ENCODE measurements around the gene CCDC142. TPM values are rescaled to one million over a fixed set of nuclear protein-coding genes. Genes with fewer than 3 reads are reported as not detected.

CCDC142 gene
- total RNA-seq, 4 donors from 2014 or later: 60.6 to 132 (median 94.7) TPM

DNA sequence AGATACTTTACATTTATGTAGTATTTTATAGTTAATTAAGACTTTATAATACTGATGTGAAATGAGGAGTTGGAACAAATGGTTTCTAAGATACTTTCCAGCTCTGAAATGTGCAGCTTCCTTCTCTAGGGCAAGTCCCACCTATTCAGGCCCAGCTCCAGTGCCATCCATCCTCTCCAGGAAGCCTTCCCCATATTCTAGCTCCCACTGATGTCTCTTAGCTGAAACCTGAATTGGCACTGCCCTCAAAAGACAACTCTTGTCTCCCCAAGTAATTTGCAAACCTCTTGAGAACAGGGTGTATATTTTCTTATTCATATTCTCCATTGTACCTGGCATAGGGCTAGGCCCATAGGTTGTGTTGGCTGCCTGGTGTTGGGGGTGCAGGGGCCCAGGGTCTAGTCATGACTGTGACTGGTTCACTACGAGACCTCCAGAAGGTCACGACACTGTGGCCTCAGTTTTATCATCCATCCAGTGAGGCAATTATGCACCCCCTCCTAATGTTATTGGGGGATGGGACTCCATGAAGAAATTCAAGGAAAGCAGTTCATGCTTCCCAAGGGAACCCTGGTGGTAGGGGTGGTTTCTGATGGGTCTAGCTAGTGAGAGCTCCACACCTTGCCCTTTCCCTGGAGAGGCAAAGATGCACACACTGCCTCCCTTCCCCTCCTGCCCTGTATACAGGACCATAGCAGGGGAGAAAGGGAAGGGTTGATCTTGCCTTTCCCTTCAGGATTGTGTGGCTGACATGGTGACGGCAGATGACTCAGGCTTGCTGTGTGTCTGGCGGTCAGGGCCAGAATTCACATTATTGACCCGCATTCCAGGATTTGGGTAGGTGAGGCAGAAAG is 58.4 kb downstream of the CCDC142 start:
- TF ChIP-seq, protein P1, sequence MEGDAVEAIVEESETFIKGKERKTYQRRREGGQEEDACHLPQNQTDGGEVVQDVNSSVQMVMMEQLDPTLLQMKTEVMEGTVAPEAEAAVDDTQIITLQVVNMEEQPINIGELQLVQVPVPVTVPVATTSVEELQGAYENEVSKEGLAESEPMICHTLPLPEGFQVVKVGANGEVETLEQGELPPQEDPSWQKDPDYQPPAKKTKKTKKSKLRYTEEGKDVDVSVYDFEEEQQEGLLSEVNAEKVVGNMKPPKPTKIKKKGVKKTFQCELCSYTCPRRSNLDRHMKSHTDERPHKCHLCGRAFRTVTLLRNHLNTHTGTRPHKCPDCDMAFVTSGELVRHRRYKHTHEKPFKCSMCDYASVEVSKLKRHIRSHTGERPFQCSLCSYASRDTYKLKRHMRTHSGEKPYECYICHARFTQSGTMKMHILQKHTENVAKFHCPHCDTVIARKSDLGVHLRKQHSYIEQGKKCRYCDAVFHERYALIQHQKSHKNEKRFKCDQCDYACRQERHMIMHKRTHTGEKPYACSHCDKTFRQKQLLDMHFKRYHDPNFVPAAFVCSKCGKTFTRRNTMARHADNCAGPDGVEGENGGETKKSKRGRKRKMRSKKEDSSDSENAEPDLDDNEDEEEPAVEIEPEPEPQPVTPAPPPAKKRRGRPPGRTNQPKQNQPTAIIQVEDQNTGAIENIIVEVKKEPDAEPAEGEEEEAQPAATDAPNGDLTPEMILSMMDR (IDR thresholded peaks at IDR 0.05): no peak
- TF ChIP-seq POLR2A (IDR thresholded peaks at IDR 0.05): no peak
- no peak overlapping the region for H3K4me3 ChIP-seq
- H3K4me1 ChIP-seq: peaks cover 0 to 10% (median 0%) of the 10 kb centered on the region in 4 donors
- peaks cover 0 to 43% (median 0%) of the 10 kb centered on the region in 3 donors for H3K36me3 ChIP-seq
- H3K27me3 ChIP-seq: no peaks in the 10 kb centered on the region
- no peak overlapping the region for H3K27ac ChIP-seq
- H3K9me3 ChIP-seq: no peaks in the 10 kb centered on the region
- DNase-seq: no peak

Other genes with a start within 250 kb of the CCDC142 start
- 10 to 100 TPM in 1 of 4 donors, 1 to 10 TPM in 3; 1.8 to 14.9 (median 4.9) TPM for gene SLC4A5, start 139.6 kb downstream of the CCDC142 start, total RNA-seq
- 100 to 1,000 TPM in 3 of 4 donors, 10 to 100 TPM in 1; 85.3 to 191 (median 121) TPM for gene DCTN1, start 102.7 kb downstream of the CCDC142 start, total RNA-seq
- 1 to 10 TPM in 3 of 4 donors, under 1 TPM in 1; 0.94 to 3.3 (median 1.7) TPM for gene C2orf81, start 61.4 kb downstream of the CCDC142 start, total RNA-seq
- gene WDR54, start 61.3 kb downstream of the CCDC142 start, total RNA-seq: 1 to 10 TPM in 3 of 4 donors, not detected in 1; 1.2 to 2.5 (median 2.3) TPM
- 10 to 100 TPM; 46.2 to 99.9 (median 75.7) TPM for gene RTKN, start 41.1 kb downstream of the CCDC142 start, total RNA-seq
- gene INO80B, start 27.9 kb downstream of the CCDC142 start, total RNA-seq: 10 to 100 TPM in 3 of 4 donors, 1 to 10 TPM in 1; 5.4 to 83.3 (median 41.8) TPM
- gene WBP1, start 24.6 kb downstream of the CCDC142 start, total RNA-seq: 10 to 100 TPM; 46.2 to 81.3 (median 59.9) TPM
- gene MOGS, start 17.6 kb downstream of the CCDC142 start, total RNA-seq: 100 to 1,000 TPM in 1 of 4 donors, 10 to 100 TPM in 3; 55.3 to 122 (median 85.9) TPM
- 10 to 100 TPM; 17.8 to 23.8 (median 20.0) TPM for gene MRPL53, start 10.3 kb downstream of the CCDC142 start, total RNA-seq
- gene TTC31, start 83 bp upstream of the CCDC142 start, total RNA-seq: 10 to 100 TPM; 42.9 to 79.5 (median 65.2) TPM
- gene LBX2, start 16.6 kb upstream of the CCDC142 start, total RNA-seq: 1 to 10 TPM in 3 of 4 donors, not detected in 1; 2.8 to 6.9 (median 6.8) TPM
- 10 to 100 TPM; 14.0 to 18.9 (median 16.2) TPM for gene PCGF1, start 24.7 kb upstream of the CCDC142 start, total RNA-seq
- 1 to 10 TPM in 2 of 4 donors, under 1 TPM in 1, not detected in 1; 0.53 to 1.7 (median 1.7) TPM for gene TLX2, start 31.5 kb upstream of the CCDC142 start, total RNA-seq
- gene DQX1, start 43.2 kb upstream of the CCDC142 start, total RNA-seq: 100 to 1,000 TPM in 1 of 4 donors, 10 to 100 TPM in 3; 14.0 to 116 (median 75.3) TPM
- 100 to 1,000 TPM; 183 to 233 (median 213) TPM for gene AUP1, start 46.7 kb upstream of the CCDC142 start, total RNA-seq
- gene HTRA2, start 46.9 kb upstream of the CCDC142 start, total RNA-seq: 10 to 100 TPM; 20.6 to 25.5 (median 24.2) TPM
- gene LOXL3, start 70.9 kb upstream of the CCDC142 start, total RNA-seq: 1 to 10 TPM in 3 of 4 donors, under 1 TPM in 1; 0.88 to 8.0 (median 4.8) TPM
- 10 to 100 TPM; 14.5 to 38.0 (median 26.3) TPM for gene DOK1, start 71.7 kb upstream of the CCDC142 start, total RNA-seq
- not detected for gene M1AP, start 165.3 kb upstream of the CCDC142 start, total RNA-seq
- 1 to 10 TPM; 1.6 to 6.5 (median 3.3) TPM for gene SEMA4F, start 171.2 kb upstream of the CCDC142 start, total RNA-seq

All from Peyer's patch (tissue), 4 donors.